ENCODE measurements around the gene ZNF366. TPM values are rescaled to one million over a fixed set of nuclear protein-coding genes. Genes with fewer than 3 reads are reported as not detected.

Gene ZNF366
- total RNA-seq, 1 experiment from 2014 or later: not detected

DNA sequence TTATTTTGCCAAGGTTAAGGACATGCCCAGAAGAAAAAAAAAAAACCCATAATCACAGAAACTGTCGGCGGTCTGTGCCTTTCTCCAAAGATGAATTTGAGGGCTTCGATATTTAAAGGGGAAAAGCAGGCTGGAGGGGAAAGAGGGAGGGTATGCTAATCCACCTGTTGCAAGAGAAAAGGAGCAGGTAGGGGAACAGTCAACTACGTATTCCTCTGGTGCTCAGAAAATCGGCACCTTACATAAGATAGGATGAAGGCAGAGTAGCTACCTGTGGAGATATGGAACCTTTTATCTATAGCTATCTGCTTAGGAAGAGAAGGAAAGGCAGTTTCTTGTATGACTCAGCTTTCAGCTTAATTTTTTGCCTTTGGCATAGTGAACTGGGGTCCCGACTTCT lies 109.4 kb downstream of the ZNF366 start:
- ChIA-PET RAD21 (ENCODE audit: low non-redundant PET in 1 of 2, low total read pairs in 2 of 2, uncharacterized antibody in 2 of 2, unreplicated experiment in 2 of 2) (no interaction called here), CTCF (no interaction called here), POLR2A (no interaction called here)
- Histone ChIP-seq H3K9ac (ENCODE audit: low read length) (no peak overlapping the region), H3K27me3 (ENCODE audit: insufficient read depth, low read length) (no peaks in the 10 kb centered on the region), H2AFZ (ENCODE audit: low read depth, low read length, poor library complexity, severe bottlenecking) (no peak overlapping the region), H3K4me3 (replicated peaks in 1 of 2; ENCODE audit: low read depth in 1 of 2, low read length in 2 of 2) (no peak overlapping the region), H3K36me3 (ENCODE audit: control insufficient read depth in 1 of 2, insufficient read depth in 2 of 2, low read length in 2 of 2) (no peaks in the 10 kb centered on the region), H3K4me1 (ENCODE audit: control insufficient read depth in 1 of 2, insufficient read depth in 2 of 2, low read length in 2 of 2) (no peaks in the 10 kb centered on the region), H3K9me2 (ENCODE audit: insufficient read depth) (no peaks in the 10 kb centered on the region), H3K79me2 (ENCODE audit: insufficient read depth, low read length) (no peaks in the 10 kb centered on the region), H3K27ac (ENCODE audit: low read depth, low read length) (no peak overlapping the region), H4K20me1 (ENCODE audit: insufficient read depth) (no peaks in the 10 kb centered on the region), H3K4me2 (ENCODE audit: low read length) (no peak overlapping the region), H3K9me3 (ENCODE audit: control insufficient read depth in 1 of 2, insufficient read depth in 1 of 2, low read depth in 1 of 2, low read length in 2 of 2) (peaks cover 5 to 11% of the 10 kb centered on the region in 2 experiments; a peak in 3 of 4 replicates)
- no TSS peak for BruUV-seq (replicated peaks)
- ATAC-seq (no peak), DNase-seq (ENCODE audit: low read depth, low spot score) (no peak)
- TF ChIP-seq ELF1 (IDR thresholded peaks at IDR 0.05; ENCODE audit: borderline replicate concordance, low read depth) (no peak), EGR1 (IDR thresholded peaks at IDR 0.05; ENCODE audit: low read depth) (no peak), FOSL1 (IDR thresholded peaks at IDR 0.05; ENCODE audit: low read depth) (no peak), ZNF274 (IDR thresholded peaks at IDR 0.05; ENCODE audit: low read depth, low read length) (no peak), POLR2A (IDR thresholded peaks at IDR 0.05; ENCODE audit: borderline replicate concordance, extremely low read depth, insufficient read depth, insufficient read length) (no peak)
- TF ChIP-seq, protein P1, sequence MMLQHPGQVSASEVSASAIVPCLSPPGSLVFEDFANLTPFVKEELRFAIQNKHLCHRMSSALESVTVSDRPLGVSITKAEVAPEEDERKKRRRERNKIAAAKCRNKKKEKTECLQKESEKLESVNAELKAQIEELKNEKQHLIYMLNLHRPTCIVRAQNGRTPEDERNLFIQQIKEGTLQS (IDR thresholded peaks at IDR 0.05): no peak
- TF ChIP-seq, protein P2, sequence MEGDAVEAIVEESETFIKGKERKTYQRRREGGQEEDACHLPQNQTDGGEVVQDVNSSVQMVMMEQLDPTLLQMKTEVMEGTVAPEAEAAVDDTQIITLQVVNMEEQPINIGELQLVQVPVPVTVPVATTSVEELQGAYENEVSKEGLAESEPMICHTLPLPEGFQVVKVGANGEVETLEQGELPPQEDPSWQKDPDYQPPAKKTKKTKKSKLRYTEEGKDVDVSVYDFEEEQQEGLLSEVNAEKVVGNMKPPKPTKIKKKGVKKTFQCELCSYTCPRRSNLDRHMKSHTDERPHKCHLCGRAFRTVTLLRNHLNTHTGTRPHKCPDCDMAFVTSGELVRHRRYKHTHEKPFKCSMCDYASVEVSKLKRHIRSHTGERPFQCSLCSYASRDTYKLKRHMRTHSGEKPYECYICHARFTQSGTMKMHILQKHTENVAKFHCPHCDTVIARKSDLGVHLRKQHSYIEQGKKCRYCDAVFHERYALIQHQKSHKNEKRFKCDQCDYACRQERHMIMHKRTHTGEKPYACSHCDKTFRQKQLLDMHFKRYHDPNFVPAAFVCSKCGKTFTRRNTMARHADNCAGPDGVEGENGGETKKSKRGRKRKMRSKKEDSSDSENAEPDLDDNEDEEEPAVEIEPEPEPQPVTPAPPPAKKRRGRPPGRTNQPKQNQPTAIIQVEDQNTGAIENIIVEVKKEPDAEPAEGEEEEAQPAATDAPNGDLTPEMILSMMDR (IDR thresholded peaks at IDR 0.05 in 2 of 3, conservative IDR thresholded peaks at IDR 0.05 in 1 of 3; ENCODE audit: borderline replicate concordance in 1 of 3, insufficient read depth in 1 of 3, low read depth in 2 of 3, low read length in 2 of 3): no peak
- intact Hi-C loops (cut with micrococcal nuclease): no loop called here

DNA sequence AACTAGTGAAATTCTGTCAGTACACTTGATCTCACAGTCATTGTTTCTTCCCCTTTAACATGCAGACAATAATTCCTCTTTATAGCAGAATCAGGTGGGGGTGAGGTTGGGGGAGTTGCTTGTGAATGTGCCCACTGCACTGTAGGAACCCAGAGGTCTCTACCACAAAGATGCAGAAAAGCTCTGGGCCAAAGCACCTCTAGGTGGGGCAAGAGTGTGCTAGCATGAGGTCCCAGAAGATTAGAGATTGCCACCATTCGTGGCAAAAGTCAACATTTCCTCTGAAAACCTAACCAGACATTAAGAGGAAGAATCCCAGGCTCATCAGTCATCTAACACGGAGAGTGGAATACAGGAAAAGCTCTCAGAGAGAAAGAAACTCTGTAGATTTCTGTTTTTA lies 112.5 kb downstream of the ZNF366 start:
- TF ChIP-seq POLR2A (IDR thresholded peaks at IDR 0.05; ENCODE audit: borderline replicate concordance, extremely low read depth, insufficient read depth, insufficient read length) (no peak), JUND (IDR thresholded peaks at IDR 0.05) (no peak), RAD21 (IDR thresholded peaks at IDR 0.05; ENCODE audit: low read depth) (peak; percentile 66), SP1 (IDR thresholded peaks at IDR 0.05; ENCODE audit: low read depth) (no peak), ZFX (IDR thresholded peaks at IDR 0.05) (no peak), FOSL1 (IDR thresholded peaks at IDR 0.05; ENCODE audit: low read depth) (no peak), POLR2AphosphoS5 (IDR thresholded peaks at IDR 0.05; ENCODE audit: low read depth, low read length) (no peak), SIN3A (IDR thresholded peaks at IDR 0.05; ENCODE audit: low read depth) (no peak), EGR1 (IDR thresholded peaks at IDR 0.05; ENCODE audit: low read depth) (no peak), EZH2phosphoT487 (IDR thresholded peaks at IDR 0.05; ENCODE audit: borderline replicate concordance) (no peak), TCF7L2 (IDR thresholded peaks at IDR 0.05; ENCODE audit: borderline replicate concordance, extremely low read depth, insufficient read depth, insufficient read length) (no peak)
- TF ChIP-seq, protein P2 (IDR thresholded peaks at IDR 0.05 in 2 of 3, conservative IDR thresholded peaks at IDR 0.05 in 1 of 3; ENCODE audit: borderline replicate concordance in 1 of 3, insufficient read depth in 1 of 3, low read depth in 2 of 3, low read length in 2 of 3): peak; percentile 37 to 70 (median 57); a peak in 5 of 6 replicates
- BruUV-seq (replicated peaks): no TSS peak
- no peaks in the 10 kb centered on the region for H4K20me1 ChIP-seq (ENCODE audit: insufficient read depth)
- intact Hi-C loops (cut with micrococcal nuclease): no loop called here
- no peak overlapping the region for H3K27ac ChIP-seq (ENCODE audit: low read depth, low read length)
- H3K27me3 ChIP-seq (ENCODE audit: insufficient read depth, low read length): no peaks in the 10 kb centered on the region
- no peak overlapping the region for H3K9ac ChIP-seq (ENCODE audit: low read length)
- ATAC-seq (peak; percentile 77), DNase-seq (ENCODE audit: low read depth, low spot score) (no peak)
- H3K4me3 ChIP-seq (replicated peaks in 1 of 2; ENCODE audit: low read depth in 1 of 2, low read length in 2 of 2): no peak overlapping the region
- ChIA-PET CTCF (interaction anchor here (1.7 kb wide), 1 partner anchor 129 kb away, joined by 8 read pairs; no protein-coding TSS in a partner anchor), POLR2A (no interaction called here), RAD21 (ENCODE audit: low non-redundant PET in 1 of 2, low total read pairs in 2 of 2, uncharacterized antibody in 2 of 2, unreplicated experiment in 2 of 2) (no interaction called here)
- H3K9me3 ChIP-seq (ENCODE audit: control insufficient read depth in 1 of 2, insufficient read depth in 1 of 2, low read depth in 1 of 2, low read length in 2 of 2): no peaks in the 10 kb centered on the region
- H3K4me1 ChIP-seq (ENCODE audit: control insufficient read depth in 1 of 2, insufficient read depth in 2 of 2, low read length in 2 of 2): no peaks in the 10 kb centered on the region
- H3K36me3 ChIP-seq (ENCODE audit: control insufficient read depth in 1 of 2, insufficient read depth in 2 of 2, low read length in 2 of 2): no peaks in the 10 kb centered on the region
- H3K4me2 ChIP-seq (ENCODE audit: low read length): no peak overlapping the region
- no peaks in the 10 kb centered on the region for H3K9me2 ChIP-seq (ENCODE audit: insufficient read depth)
- no peaks in the 10 kb centered on the region for H3K79me2 ChIP-seq (ENCODE audit: insufficient read depth, low read length)
- no peak overlapping the region for H2AFZ ChIP-seq (ENCODE audit: low read depth, low read length, poor library complexity, severe bottlenecking)
